HG03060 (cell line): Measurements from ENCODE around the gene ADRM1.

Source experiments
- ATAC-seq: cut with Tn5 transposase; IDR thresholded peaks from one replicate; pipeline ENCODE4 v1.9.1; 2021; ENCODE audit warnings: low read depth, moderate number of reproducible peaks; ENCODE audit not compliant: unreplicated experiment

ADRM1 gene

DNA sequence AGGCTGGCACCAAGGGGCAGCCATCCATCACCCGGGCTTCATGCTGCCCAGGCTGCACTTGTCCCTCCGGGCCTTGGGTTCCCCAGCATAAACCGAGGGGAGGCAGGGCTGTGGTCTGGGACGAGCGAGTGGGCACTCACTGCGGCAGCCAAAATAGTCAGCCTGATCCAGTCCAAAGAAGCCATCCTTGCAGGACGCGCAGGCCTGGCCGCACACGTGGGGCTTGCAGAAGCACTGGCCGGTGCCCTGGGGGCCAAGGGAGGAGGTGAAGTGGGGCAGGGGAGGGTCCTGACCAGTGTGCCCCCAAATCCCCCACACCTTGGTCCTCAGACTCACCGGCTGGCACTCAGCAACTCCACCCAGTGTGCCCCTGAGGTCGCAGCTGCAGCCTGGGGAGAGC is 32.1 kb downstream of the ADRM1 start:
- ATAC-seq = no peak

DNA sequence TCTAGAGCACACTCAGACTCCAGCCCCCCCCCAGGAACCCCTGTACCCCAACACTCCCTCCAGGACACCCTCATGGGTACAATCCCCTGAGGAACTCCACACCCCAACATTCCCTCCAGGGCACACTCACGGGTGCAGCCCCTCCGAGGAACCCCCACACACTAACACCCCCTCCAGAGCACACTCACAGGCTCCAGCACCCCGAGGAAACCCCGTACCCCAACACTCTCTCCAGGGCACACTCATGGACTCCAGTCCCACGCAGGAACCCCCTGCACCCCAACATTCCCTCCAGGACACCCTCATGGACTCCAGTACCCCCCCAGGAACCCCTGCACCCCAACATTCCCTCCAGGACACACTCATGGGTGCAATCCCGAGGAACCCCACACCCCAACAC is 32.7 kb downstream of the ADRM1 start:
- no peak for ATAC-seq

DNA sequence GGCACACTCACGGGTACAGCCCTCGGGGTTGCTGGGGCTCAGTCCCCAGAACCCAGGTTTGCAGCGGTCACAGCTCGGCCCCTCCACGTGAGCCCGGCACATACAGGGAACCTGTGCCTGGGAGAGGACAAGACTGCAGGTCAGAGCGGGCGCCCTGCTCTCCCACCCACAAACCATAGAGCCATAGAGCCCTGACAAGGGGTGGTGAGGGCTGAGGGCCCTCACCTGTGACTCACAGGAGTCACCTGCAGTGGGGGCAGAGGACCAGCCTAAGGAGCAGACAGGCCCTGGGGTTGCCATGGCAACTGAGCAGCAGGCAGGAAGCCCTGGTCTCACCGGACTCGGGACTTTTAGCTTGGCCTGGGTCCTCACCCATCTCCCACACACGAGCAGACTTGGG is 33.5 kb downstream of the ADRM1 start:
- ATAC-seq = no peak

DNA sequence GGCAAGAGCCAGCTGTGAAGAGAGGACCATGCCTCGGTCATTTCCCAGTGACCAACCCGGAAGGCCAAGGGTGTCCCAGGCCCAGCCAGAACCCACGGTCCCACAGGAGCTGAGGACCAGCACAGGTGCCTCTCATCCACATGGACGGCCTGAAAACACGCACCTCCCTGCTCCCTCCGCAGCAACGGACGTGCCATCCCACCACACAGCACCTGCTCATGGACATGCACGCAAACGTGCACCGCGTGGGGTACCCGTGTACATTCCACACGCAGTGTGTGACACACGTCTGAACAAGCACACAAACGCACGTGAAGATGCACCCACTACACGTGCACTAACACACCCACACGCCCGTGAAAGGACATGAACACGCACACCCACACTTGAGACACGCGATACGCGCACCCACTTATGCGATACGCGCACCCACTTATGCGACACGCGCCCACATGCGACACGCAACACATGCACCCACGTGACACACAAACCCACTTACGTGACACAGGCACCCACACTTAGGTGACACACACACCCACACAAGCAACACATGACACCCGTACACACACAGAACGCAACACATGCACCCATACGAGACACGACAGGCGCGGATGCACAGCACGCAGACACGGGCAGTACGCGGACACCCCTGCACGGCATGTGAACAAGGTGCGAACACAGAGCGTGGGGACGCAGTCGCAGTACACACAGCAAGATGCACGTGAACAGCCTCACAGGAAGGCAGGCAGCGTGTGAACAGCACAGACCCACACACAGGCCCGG is 34.2 kb downstream of the ADRM1 start:
- ATAC-seq = no peak

DNA sequence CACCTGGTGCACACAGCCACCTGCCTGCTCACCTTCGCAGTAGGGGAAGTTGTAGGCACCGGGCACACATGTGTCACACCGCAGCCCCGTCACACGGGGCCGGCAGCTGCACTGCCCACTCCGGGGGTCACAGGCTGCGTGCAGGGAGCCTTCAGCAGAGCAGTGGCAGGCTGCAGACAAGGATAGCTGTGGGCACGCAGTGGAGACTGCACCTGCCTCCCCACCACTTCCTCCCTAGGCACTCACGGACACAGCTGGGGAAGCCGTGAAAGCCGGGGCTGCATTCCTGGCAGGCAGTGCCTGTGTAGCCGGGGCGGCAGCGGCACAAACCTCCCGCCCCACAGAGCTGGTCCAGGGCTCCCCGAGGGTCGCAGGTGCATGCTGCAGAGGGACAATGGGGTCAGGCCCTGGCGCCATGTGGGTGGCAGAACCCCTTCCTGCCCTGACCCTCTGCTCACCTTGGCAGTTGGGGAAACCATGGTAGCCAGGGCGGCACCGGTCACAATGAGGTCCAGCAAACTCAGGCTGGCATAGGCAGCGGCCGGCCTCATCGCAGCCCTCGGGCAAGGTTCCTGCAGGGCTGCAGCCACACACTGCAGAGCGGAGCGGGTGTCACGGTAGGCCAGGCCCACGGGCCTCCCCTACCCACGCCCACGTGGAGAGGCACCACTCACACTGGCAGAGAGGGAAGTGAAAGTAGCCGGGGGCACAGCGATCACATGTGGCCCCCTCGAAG is 34.9 kb downstream of the ADRM1 start:
- no peak for ATAC-seq

DNA sequence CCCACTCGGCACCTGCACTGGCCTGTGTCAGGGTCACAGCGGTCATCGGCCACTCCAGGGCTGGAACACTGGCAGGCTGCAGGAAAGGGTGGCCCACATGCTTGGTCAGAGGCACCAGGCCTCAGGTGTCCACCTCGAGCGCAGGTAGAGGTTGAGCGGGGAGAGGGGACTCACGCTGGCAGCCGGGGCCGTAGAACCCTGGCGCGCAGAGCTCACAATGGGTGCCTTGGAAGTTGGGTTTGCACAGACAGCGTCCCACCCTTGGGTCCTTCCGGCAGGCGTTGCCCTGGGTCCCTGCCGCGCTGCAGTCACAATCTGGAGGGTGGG is 35.5 kb downstream of the ADRM1 start:
- no peak for ATAC-seq

DNA sequence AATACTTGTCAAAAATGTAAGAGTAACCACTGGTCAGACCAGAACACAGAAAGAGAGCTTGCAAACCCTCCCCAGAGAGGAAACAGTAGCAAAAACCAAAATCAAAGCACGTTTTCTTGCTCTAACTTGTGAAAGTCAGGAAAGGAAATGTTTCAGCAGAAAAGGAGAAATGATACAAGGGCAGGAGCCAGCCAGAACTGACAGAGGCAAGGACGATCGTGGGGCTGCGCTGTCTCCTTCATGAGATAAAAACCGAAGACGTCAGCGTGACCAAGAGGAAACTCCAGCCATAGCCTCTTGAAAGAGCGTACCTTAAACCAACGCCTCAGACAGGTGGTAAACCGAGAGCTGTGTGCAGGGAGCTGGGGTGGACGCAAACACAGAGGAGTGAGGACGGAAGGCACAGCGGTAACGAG is 36.9 kb downstream of the ADRM1 start:
- peak; percentile 52 for ATAC-seq

DNA sequence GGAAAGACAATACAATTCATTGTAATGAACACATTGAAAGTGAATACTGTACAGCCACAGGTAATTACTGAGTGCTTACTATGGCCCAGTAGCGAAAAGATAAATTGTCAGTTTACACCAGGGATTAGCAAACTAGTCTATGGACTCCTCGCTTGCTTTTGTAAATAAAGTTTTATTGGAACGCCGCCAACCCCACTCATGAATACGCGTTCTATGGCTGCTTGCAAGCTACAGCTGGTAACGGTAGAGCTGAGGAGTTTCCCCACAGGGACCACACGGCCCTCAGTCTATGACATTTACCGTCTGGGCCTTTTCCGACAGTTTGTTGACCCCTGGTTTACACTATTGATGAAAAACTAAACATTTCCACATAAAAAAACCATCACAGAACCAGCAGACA is 40.1 kb downstream of the ADRM1 start:
- no peak for ATAC-seq

DNA sequence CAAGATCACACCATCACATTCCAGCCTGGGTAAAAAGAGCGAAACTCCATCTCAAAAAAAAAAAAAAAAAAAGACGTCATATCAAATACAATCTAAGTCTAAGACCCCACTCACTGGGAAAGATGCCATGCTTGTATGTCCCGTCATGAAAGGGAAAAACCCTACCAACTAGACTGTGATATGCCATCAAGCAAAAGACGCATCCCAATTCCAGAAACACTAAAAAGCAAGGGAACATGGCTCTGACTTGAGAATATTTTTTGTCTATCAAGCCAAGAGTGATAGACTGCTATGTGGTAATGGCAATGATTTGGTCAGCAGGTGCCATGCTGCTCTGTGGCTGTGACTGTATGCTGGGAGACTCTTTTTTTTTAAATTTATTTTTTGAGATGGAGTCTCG is 41.3 kb downstream of the ADRM1 start:
- no peak for ATAC-seq

DNA sequence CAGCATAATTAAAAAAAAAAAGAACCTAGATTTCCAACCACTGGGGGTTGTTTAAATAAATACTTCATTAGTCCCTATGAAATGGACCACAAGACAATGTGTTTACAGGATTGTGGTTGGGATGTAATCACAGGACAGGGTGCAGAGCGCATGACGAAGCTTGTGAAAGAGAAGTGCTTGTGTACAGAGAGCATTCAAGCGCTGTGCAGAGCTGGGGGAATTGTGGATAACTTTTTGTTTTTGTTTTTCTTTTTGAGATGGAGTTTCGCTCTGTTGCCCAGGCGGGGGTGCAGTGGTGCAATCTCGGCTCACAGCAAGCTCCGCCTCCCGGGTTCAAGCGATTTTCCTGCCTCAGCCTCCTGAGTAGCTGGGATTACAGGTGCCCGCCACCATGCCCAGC is 42.0 kb downstream of the ADRM1 start:
- ATAC-seq = no peak

DNA sequence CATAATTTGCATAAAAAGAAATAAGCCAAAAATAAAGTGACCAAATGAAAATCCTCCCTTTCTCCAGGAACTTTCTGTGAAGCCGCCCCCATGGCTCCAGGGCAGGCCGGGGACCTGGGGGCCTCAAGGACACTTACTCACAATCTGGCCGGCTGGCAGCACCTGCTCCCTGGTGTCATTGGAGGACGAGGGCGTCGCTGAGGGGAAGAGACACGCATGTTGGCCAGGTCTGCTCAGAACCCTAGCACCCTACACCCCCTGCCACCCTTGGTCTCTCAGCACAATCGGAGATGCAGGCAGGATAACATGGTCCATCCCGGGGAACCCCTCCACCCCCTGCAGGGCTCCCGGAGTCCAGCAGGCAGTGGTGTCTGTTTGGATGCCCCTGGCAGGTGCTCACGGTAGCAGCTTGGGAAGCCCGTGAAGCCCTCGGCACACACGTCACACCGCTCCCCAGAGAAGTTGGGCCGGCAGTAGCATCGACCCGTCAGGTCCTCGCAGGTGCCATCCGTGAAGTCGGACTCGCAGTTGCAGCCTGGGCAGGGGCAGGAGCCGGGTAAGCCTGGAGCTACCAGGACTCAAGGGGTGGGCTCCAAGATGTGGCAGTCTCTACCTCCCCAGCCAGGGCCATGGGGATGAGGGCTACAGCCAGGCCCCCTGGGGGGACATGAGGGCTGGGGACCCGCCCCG is 43.0 kb downstream of the ADRM1 start:
- no peak for ATAC-seq

DNA sequence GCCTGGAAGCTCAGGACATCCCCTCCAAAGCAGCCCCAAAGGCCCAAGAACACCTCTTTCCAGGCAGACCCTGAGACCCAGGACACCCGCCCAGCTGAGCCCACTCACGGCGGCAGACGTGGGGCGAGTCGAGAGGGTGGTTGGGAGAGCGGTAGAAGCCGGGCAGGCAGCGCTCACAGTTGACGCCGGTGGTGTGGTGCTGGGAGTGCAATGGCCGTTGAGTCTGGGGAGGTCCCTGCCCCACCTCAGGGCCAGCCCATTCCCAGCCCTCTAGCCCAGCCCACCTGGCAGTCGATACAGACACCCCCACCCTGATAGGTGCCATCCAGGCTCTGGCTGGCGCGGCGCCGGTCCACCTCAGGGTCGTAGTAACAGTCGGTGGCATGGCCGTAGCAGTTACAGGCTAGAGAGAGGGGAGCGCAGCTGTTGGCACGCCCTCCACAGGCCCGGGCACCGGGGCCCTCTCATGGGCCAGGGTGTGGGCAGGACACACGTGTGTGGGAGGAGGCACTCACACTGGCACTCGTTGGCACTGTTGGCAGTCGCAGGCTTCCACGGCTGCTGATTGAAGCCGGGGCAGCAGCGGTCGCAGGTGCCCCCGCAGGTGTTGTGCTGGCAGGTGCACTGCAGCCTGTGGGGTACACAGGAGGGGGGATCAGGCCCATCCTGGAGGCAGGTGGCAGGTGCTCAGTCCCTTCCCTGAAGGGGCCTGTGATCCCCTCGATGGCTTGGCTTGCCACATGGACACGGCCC is 43.8 kb downstream of the ADRM1 start:
- no peak for ATAC-seq

DNA sequence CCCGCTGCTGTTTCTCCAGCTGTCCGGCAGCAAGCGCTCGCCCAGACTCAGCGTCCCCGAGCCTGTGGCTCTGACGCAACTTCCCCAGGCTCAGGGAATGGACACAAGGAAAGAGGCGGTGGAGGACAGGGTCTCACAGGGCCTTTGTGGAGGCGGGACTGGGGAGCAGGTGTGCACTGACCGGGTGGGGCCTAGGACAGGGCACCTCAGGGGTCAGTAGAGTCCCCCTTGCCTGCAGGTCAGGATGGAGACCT is 44.3 kb downstream of the ADRM1 start:
- ATAC-seq = no peak

DNA sequence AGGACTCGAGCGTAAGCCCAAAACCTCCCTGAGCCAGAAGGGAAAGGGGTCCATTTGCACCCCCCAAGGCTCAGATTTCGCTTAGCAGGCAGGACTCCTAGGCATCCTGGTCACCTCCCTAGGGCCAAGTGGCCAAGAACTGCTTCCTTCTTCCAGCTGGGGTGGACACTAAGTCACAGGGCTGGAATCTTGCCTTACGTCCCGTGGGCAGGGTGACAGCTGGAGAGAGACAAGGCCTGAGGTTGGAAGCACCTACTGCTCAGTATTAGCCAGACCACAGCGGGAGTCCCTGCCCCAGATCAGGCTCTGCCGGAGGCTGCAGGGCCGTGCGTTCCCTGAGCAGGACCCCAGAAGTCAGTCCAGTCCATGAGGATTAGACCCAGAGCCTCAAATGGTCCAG is 44.6 kb downstream of the ADRM1 start:
- ATAC-seq = no peak

DNA sequence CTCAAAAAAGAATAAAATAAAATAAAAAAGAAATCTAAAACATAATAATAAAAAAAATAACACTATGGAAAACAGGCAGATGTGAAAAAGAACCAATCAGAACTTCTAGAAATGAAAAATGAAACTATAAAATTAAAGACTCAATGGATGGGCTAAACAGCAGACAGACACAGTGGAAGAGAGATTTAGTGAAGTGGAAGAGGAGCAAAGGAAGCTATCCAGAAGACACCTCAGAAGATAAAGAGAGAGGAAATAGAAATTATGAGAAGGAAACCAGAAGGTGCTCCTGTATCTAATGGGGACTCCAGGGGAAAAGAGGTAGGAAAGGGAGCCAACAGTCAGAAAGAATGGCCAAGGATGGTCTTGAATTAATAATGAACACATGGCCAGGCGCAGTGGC is 45.8 kb downstream of the ADRM1 start:
- no peak for ATAC-seq

DNA sequence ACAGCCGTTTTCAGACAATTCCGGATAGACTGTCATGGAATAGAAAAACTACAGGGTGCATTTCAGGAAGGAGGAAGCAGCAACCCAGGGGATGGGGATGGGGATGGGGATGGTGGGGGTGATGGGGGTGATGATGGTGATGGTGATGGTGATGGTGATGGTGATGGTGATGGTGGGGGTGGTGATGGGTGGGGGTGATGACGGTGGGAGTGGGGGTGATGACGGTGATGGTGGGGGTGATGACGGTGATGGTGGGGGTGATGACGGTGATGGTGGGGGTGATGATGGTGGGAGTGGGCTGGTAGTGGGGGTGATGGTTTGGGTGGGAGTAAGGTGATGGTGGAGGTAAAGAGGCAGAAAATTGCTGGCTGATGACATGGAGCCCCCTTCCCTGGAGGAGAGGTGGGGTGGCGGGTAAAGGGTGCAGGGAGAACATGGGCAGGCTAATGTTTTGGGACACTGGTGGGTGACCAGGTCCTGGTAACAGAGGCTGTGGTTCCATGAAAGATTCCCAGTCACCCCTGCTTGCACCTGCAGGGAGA is 46.8 kb downstream of the ADRM1 start:
- ATAC-seq = no peak

DNA sequence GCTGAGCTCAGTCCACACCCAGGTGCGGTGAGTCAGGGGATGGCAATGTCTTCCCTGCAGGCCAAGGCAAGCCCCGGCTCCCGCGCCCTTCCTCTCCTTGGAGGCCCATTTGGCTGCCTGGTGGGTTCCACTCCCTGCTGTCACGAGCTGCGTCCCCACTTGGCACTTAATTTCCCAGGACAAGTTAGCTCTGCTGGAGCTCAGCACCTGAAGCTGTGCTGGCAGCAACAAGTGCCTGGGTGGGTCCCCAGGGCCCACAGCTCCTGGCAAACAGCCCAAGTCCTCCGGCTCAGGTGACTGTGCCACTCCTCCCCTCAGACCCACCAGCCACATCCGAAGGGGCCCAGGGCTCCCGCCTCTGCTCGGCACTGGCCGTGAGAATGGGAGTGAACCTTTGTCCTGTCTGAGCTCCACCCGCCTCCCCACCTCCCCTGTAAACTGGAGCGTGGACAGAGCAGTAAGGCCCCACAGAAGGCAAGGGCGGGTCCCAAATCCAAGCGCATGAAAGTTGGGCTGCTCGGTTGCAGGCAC is 47.4 kb downstream of the ADRM1 start:
- ATAC-seq = no peak

DNA sequence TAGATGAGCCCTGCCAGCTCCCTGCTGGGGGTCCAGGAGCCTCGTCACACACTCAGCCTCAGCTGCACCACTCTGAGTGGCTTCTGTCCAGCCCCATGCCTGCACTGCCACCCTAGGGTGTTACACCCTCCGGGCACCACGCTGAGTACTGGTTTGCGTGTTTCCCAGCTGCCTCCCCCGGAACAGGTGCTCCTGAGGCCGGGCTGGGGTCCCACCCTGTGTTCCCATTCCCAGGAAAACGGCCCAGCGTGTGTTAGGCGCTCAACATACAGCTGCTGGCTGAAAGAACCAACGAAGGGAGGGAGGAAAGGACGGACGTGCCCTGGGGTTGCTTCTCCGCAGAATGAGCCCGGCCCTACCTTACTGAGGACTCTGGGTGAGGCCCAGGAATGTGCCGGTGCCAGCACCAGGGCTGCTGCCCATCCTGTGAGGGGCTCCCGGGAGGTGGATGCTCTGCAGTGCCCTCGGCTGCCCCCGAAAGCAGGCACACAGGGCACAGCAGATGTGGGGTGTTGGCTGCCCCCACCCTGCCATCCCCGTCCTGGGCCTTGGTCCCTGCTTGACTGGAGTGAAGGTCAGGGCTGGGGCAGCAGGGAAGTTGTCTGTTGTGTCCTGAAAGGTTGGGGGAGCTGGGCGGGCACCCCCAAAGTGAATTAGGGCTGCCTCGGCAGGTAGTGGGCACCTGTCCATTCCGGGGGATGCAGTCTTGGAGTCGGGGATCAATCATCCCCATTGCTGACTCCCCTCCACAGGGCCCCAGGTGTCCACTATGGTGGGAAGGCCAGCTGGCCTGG is 48.0 kb downstream of the ADRM1 start:
- no peak for ATAC-seq

DNA sequence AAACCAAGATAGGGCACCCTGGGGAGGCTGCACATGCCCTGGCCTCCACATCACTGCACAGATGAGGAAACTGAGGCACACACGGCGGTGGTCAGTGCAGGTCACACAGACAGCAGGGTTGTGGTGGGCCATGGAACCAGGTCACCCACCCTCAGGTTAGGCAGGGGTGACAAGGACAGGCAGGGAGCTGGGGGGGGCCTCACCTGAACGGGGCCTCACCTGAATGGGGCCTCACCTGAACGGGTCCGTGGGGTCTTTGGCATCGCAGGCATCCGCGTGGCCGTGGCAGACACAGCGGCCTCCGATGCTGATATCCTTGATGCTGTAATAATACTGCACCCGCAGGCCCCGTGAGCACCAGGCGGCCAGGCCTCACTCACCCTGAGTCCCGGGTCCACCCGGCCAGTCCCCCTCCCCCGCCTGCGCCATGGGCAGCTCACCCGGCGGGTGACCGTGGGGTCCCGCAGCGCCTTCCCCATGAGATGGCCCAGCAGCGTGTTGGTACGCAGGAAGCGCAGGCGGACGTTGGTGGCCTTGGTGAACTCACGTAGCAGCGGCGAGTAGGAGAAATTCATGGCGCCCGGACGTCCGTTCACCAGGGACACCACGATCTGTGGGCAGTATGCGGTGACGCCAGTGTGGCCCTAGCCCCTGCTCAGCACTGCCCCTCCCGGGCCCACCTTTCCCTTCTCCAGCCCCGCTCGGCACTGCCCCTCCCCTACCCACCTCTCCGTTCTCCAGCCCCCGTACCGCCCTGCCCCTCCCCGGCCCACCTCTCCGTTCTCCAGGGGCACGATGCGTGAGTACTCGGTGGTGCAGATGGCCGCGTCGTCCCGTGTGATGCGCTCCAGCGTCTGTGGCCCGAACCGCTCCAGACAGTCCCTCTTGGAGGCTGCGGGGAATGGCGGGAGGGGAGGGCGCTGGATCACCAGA is 48.9 kb downstream of the ADRM1 start:
- ATAC-seq = no peak
